GM23248 (cell line): ENCODE data around the gene SEL1L3.

Experiments
- EZH2 ChIP-seq: fragments of 200-600 bp; sonication (generic); IDR thresholded peaks from 2 replicates; pipeline ENCODE4 v1.6.1; 2018; ENCODE audit warnings: antibody characterized with exemption, mild to moderate bottlenecking; ENCODE audit not compliant: insufficient read depth, poor library complexity, severe bottlenecking
- EZH2phosphoT487 ChIP-seq: fragments of 200-600 bp; sonication (generic); IDR thresholded peaks from 2 replicates; pipeline ENCODE4 v1.6.1; 2018; ENCODE audit warnings: antibody characterized with exemption, moderate library complexity, mild to moderate bottlenecking, low read depth; ENCODE audit not compliant: insufficient read depth

GRCh38 chr4:25844961-25845712 lies 17.7 kb downstream of the SEL1L3 start:
- no peak for TF ChIP-seq EZH2
- no peak for TF ChIP-seq EZH2phosphoT487
